Loucy (cell line): ENCODE measurements around the gene TMPRSS11A.

Experiments used
- CTCF ChIP-seq: fragments of 200-600 bp; sonication (generic); conservative IDR thresholded peaks from 2 replicates; pipeline ENCODE4 v1.5.1; 2014; ENCODE audit warnings: mild to moderate bottlenecking, antibody characterized with exemption, low read length
- EZH2phosphoT487 ChIP-seq: fragments of 200-600 bp; IDR thresholded peaks from 2 replicates; pipeline ENCODE4 v1.6.1; 2018; ENCODE audit warnings: antibody characterized with exemption, mild to moderate bottlenecking, moderate library complexity, borderline replicate concordance

- no peak for TF ChIP-seq CTCF
- TF ChIP-seq EZH2phosphoT487 = no peak
Observed at GRCh38 chr4:67980512-67980911, 17.2 kb upstream of the TMPRSS11A start.
